Fibroblast of villous mesenchyme (primary cell): ENCODE data around the gene MICB. TPM values are rescaled to one million over a fixed set of nuclear protein-coding genes. Genes with fewer than 3 reads are reported as not detected.

Source experiments
- DNase-seq: peaks from one replicate; pipeline ENCODE4 v3.0.0-alpha.2; 2010; ENCODE audit warnings: low read depth
- H3K4me3 ChIP-seq: 2 replicates; pipeline ENCODE4 v1.5.1; 2011; ENCODE audit warnings: low read depth, mild to moderate bottlenecking, low read length
- total RNA-seq: library from RNA; depleted of rRNA; stranded (reverse); fragments of >200 nt; gene quantifications from 2 replicates; pipeline ENCODE4 v1.2.3, GENCODE V29; 2012
- TF ChIP-seq, protein P1 (sequence below): IDR thresholded peaks from 2 replicates; pipeline ENCODE4 v1.5.1; 2012; ENCODE audit warnings: low read depth, mild to moderate bottlenecking, low read length; ENCODE audit not compliant: insufficient read depth

MICB gene
- total RNA-seq, 1 donor = 30.7 TPM

DNA sequence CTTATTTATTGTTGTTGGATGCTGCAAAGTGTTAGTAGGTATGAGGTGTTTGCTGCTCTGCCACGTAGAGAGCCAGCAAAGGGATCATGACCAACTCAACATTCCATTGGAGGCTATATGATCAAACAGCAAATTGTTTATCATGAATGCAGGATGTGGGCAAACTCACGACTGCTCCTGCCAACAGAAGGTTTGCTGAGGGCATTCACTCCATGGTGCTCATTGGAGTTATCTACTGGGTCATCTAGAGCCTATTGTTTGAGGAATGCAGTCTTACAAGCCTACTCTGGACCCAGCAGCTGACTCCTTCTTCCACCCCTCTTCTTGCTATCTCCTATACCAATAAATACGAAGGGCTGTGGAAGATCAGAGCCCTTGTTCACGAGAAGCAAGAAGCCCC is 12.1 kb downstream of the MICB start:
- no peak for DNase-seq
- TF ChIP-seq, protein P1, sequence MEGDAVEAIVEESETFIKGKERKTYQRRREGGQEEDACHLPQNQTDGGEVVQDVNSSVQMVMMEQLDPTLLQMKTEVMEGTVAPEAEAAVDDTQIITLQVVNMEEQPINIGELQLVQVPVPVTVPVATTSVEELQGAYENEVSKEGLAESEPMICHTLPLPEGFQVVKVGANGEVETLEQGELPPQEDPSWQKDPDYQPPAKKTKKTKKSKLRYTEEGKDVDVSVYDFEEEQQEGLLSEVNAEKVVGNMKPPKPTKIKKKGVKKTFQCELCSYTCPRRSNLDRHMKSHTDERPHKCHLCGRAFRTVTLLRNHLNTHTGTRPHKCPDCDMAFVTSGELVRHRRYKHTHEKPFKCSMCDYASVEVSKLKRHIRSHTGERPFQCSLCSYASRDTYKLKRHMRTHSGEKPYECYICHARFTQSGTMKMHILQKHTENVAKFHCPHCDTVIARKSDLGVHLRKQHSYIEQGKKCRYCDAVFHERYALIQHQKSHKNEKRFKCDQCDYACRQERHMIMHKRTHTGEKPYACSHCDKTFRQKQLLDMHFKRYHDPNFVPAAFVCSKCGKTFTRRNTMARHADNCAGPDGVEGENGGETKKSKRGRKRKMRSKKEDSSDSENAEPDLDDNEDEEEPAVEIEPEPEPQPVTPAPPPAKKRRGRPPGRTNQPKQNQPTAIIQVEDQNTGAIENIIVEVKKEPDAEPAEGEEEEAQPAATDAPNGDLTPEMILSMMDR = no peak
- no peak overlapping the region for H3K4me3 ChIP-seq

- TF ChIP-seq, protein P1 = no peak
- DNase-seq = no peak
- H3K4me3 ChIP-seq = no peak overlapping the region
These were observed 15.7 kb downstream of the MICB start for GRCh38 chr6:31513456-31514165.

GRCh38 chr6:31521835-31522234 is 23.9 kb downstream of the MICB start:
- TF ChIP-seq, protein P1 = no peak
- H3K4me3 ChIP-seq = no peak overlapping the region
- DNase-seq = no peak

- no peak overlapping the region for H3K4me3 ChIP-seq
- no peak for DNase-seq
- TF ChIP-seq, protein P1 = no peak
These were observed 27.6 kb downstream of the MICB start for GRCh38 chr6:31525553-31525931.

DNA sequence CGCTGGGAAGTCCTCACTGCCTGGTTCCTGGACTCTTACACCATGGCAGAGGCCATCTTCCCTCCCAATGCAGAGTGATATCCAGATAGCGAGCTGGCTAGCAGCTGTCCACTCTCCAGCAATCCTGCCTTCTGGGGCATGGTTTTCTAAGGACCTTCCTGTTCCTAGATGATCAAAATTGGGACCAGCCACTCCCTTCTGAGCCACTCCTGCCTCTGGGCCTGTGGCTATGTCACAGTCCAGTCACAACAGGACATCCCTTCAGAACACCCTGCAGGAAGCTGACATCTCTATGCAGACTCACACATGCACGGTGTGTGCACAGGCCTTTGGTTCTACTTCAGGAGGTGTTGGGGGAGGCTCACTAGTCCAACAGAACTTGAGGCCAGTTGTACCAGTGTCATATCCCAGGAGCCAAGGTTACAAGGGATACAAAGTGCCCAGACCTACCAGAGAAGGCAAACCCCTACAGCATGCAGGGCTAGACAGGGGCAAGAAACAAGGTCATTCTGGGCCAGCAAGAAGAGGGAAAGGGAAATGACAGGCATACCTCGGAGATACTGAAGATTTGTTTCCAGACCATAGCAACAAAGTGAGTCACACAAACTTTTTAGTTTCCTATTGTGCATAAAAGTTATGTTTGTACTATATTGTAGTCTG is 28.1 kb downstream of the MICB start:
- peak; percentile 28 for DNase-seq
- H3K4me3 ChIP-seq = no peak overlapping the region
- TF ChIP-seq, protein P1 = no peak

- no peak overlapping the region for H3K4me3 ChIP-seq
- TF ChIP-seq, protein P1 = no peak
- peak; percentile 16 for DNase-seq
These were observed 30.4 kb downstream of the MICB start for GRCh38 chr6:31528307-31528777.

DNA sequence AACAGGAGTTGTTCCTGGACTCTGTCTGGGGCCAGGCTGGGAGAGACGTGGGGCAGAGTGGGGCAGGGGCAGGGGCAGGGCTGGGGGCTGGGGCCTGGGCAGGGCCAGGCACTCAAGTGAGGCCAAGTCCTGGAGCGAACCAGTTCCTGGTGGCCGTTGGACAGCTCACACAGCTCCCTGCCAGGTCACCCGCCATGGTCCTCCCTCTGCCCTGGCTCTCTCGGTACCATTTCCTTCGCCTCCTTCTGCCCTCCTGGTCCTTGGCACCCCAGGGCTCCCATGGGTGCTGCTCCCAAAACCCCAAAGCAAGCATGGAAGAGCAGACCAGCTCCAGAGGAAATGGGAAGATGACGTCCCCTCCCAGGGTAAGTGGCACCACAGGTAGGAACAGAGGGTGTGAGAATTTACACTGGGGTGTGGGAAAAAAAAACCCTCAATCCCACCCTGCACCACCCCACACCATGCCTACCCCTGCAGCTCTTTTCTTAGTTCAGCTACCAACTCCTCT is 30.9 kb downstream of the MICB start, which contains the start of gene MCCD1:
Gene MCCD1 (plus strand): TSS at position 142 of the 508 bp plus-strand sequence. CDS start 53 bp downstream, at position 195.
- TF ChIP-seq, protein P1 = no peak
- DNase-seq = no peak
- no peak within 1 kb of the TSS for H3K4me3 ChIP-seq
